Measurements from ENCODE around the gene HERPUD2.
"Not testable (repeated sequence)": the region's sequence is repeated elsewhere in the genome, so short reads cannot be mapped to it uniquely, and the experiment has no call there.

Gene HERPUD2

GRCh38 chr7:35681231-35682029 lies 13.5 kb downstream of the HERPUD2 start:
- in situ Hi-C loops (cut with MboI; ENCODE audit: low sequenced_read_pairs), result no loop called here

GRCh38 chr7:35680403-35681013 lies 14.4 kb downstream of the HERPUD2 start:
- in situ Hi-C loops (cut with MboI; ENCODE audit: low sequenced_read_pairs), result no loop called here

GRCh38 chr7:35677582-35678356 lies 17.2 kb downstream of the HERPUD2 start:
- in situ Hi-C loops (cut with MboI; ENCODE audit: low sequenced_read_pairs), result no loop called here

- in situ Hi-C loops (cut with MboI; ENCODE audit: low sequenced_read_pairs), result no loop called here
Observed at GRCh38 chr7:35676211-35676610, 18.7 kb downstream of the HERPUD2 start.

DNA sequence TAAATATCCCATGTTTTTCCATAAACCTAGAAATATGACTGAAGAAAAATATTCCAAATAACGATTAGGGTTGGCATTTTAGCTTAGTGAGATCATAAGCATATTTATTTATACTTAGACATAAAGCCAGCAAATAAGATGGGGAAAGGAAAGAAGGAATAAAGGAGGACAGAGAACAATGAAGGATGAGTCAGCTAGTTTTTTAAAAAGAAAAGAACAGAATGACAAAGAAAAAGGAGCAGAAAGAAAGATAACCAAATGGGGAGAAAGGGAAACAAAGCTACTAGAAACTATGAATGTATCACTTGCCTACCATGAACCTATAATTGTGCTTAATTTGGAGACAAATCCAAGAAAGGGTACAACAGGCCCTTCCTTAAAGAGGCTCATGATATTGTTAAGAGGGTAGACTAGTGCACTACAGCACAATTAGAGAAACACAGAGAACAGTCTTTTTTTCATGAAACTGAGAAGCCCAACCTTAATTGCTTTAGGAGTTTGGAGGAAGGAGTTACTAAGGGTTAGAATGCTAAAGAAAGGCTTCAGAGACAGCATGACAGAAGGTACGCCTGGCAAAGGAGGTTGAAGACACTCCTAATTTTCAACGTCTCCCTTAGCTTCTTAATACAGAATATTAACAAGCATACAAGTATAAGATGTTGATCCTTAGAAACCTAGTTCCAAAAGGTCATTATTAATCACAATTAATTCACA lies 23.9 kb downstream of the HERPUD2 start:
- in situ Hi-C loops (cut with MboI; ENCODE audit: low sequenced_read_pairs), result no loop called here

GRCh38 chr7:35660411-35660810 lies 34.5 kb downstream of the HERPUD2 start:
- in situ Hi-C loops (cut with MboI; ENCODE audit: low sequenced_read_pairs), result not testable (repeated sequence)

DNA sequence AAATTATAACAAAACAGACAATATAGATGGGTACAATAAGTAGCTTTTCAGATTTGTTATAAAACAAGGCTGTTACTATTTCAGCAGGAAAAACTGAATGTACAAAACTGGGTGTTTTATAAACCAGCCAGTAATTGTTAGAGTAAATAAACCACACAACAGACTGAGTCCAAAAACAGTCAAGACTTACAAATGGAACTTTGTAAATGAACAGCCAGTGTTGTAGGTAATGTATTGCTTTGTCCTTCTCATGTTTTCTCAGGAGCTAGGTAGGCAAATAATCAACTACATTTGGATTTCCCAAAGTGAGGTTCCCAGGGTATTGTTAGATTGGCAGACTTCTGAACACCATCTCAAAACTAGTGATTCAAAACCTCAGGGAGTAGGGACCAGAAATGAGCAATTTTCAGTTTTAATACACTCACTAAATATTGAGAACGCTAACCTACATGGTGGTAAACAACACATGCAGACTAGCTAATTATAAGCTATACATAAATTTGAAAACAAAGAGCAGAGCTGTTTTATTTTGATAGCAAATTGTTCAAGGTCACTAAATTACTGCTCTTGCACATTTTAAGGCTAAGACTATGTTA lies 36.2 kb downstream of the HERPUD2 start:
- in situ Hi-C loops (cut with MboI; ENCODE audit: low sequenced_read_pairs), result no loop called here

DNA sequence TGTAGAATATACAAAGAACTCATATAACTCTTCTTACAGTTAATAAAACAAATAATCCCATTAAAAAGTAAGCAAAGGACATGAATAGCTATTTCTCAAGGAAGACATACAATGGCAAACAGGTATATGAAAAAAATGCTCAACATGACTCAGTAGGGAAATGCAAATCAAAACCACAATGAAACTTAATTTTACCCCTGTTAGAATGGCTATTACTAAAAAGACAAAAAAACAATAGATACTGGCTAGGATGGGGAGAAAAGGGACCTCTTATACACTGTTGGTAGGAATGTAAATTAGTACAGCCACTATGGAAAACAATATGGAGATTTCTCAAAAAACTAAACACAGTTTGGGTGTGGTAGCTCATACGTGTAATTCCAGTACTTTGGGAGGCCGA lies 37.8 kb downstream of the HERPUD2 start:
- in situ Hi-C loops (cut with MboI; ENCODE audit: low sequenced_read_pairs), result no loop called here

- in situ Hi-C loops (cut with MboI; ENCODE audit: low sequenced_read_pairs), result not testable (repeated sequence)
Observed at GRCh38 chr7:35654558-35654957, 40.4 kb downstream of the HERPUD2 start.

DNA sequence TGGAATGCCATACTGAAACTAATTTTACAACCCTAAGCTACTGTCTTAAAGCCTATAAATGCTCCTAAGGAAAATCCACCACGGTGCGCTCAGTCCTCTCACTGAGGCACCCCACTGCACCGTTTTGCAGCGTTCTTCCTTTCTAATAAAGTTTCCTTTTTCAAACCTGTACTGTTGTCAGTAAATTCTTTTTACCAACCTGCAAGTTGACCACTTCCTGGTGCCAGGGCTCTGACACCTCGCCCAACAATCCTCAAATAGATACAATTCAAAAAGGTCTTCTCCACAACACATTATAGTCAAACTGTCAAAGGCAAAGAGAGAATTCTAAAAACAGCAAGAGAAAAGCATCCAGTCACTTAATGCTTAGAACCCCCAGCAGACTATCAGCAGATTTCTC lies 42.8 kb downstream of the HERPUD2 start:
- in situ Hi-C loops (cut with MboI; ENCODE audit: low sequenced_read_pairs), result no loop called here

DNA sequence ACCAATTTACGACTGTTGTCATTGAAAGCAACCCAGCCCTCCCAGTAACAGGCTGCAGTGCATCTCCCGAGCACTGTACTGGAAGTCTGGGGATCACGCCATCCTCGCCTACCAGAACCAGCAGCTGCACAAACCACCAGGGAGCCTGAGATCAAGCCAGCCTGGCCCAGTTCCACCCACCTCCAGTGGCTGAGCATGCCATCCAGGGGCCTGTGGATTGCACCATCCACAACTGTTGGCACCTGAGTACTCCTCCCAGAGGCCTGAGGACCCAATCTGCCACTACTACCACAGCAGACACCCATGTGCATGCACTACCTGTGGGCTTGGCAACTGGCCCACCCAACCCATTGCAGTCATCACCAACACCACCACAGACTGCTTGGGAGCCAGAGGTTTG lies 44.2 kb downstream of the HERPUD2 start:
- in situ Hi-C loops (cut with MboI; ENCODE audit: low sequenced_read_pairs), result no loop called here

DNA sequence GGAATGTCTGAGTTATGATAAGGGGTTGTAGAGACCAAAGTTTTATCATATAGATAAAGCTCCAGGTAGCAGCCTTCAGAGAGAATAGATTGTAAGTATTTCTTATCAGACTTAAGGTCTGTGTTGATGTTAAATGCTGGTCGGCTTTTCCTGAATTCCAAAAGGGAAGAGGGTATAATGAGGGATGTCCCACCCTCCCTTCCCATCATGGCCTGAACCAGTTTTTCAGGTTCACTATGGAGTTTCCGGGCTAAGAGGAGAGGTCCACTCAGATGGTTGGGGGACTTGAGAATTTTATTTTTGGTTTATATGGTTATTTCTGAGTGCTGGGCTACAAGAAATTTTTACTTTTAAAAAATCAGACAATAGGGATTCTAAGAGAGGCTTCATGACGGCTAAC lies 45.2 kb downstream of the HERPUD2 start:
- in situ Hi-C loops (cut with MboI; ENCODE audit: low sequenced_read_pairs), result no loop called here

- in situ Hi-C loops (cut with MboI; ENCODE audit: low sequenced_read_pairs), result no loop called here
Observed at GRCh38 chr7:35648367-35648766, 46.6 kb downstream of the HERPUD2 start.

GRCh38 chr7:35647171-35647574 lies 47.8 kb downstream of the HERPUD2 start:
- in situ Hi-C loops (cut with MboI; ENCODE audit: low sequenced_read_pairs), result no loop called here

GRCh38 chr7:35646289-35647023 lies 48.5 kb downstream of the HERPUD2 start:
- in situ Hi-C loops (cut with MboI; ENCODE audit: low sequenced_read_pairs), result no loop called here

GRCh38 chr7:35645691-35646090 lies 49.2 kb downstream of the HERPUD2 start:
- in situ Hi-C loops (cut with MboI; ENCODE audit: low sequenced_read_pairs), result no loop called here

- in situ Hi-C loops (cut with MboI; ENCODE audit: low sequenced_read_pairs), result no loop called here
Observed at GRCh38 chr7:35630024-35630972, 64.6 kb downstream of the HERPUD2 start.

- in situ Hi-C loops (cut with MboI; ENCODE audit: low sequenced_read_pairs), result no loop called here
Observed at GRCh38 chr7:35624299-35625186, 70.4 kb downstream of the HERPUD2 start.
